CD14-positive monocyte (primary cell): Measurements from ENCODE around the gene LIN7B. TPM values are rescaled to one million over a fixed set of nuclear protein-coding genes. Genes with fewer than 3 reads are reported as not detected.

Source experiments
- DNase-seq, 3 donors: peaks; one replicate each; pipeline ENCODE4 v3.0.0-alpha.2; 2011 to 2022
- H2AFZ ChIP-seq: 2 replicates; pipeline ENCODE4 v1.6.0; 2012; ENCODE audit warnings: mild to moderate bottlenecking, low read depth, low read length, inconsistent platforms; ENCODE audit not compliant: insufficient read depth, poor library complexity, severe bottlenecking
- H3K27ac ChIP-seq, 2 donors: 1 replicate in 1 of 2; 2 replicates in 1 of 2; pipeline ENCODE4 v1.5.1; 2012 to 2013; ENCODE audit warnings: low read length in 2 of 2, control low read depth in 1 of 2, inconsistent platforms in 1 of 2, low read depth in 1 of 2, mild to moderate bottlenecking in 1 of 2
- H3K27me3 ChIP-seq, 2 donors: one replicate each; pipeline versions ENCODE4 v1.6.0 to v1.6.1; 2011 to 2013; ENCODE audit warnings: low read length in 2 of 2; ENCODE audit not compliant: control insufficient read depth in 2 of 2, insufficient read depth in 2 of 2
- H3K36me3 ChIP-seq, 2 donors: replicated peaks in 1 of 2; 1 replicate in 1 of 2; 2 replicates in 1 of 2; pipeline versions ENCODE4 v1.5.1 to v1.6.1; 2012 to 2013; ENCODE audit warnings: low read length in 2 of 2, control low read depth in 1 of 2, inconsistent platforms in 1 of 2, mild to moderate bottlenecking in 1 of 2; ENCODE audit not compliant: insufficient read depth in 2 of 2, control insufficient read depth in 1 of 2
- H3K4me1 ChIP-seq, 2 donors: 1 replicate in 1 of 2; 2 replicates in 1 of 2; pipeline versions ENCODE4 v1.5.1 to v1.6.1; 2012 to 2013; ENCODE audit warnings: low read length in 2 of 2, control low read depth in 1 of 2, inconsistent platforms in 1 of 2, mild to moderate bottlenecking in 1 of 2, moderate library complexity in 1 of 2; ENCODE audit not compliant: insufficient read depth in 2 of 2, control insufficient read depth in 1 of 2
- H3K4me2 ChIP-seq: replicated peaks from 2 replicates; pipeline ENCODE3; 2012; ENCODE audit warnings: low read length, moderate library complexity, mild to moderate bottlenecking; ENCODE audit not compliant: poor library complexity, severe bottlenecking; ENCODE audit errors: extremely low read depth
- H3K4me3 ChIP-seq, 3 experiments: fragments of 200-600 bp in 1 of 3; sonication (generic) in 1 of 3; replicated peaks in 1 of 3; 1 replicate in 2 of 3; 2 replicates in 1 of 3; pipeline ENCODE4 v1.5.1; 2011 to 2013; ENCODE audit warnings: low read length in 3 of 3, mild to moderate bottlenecking in 3 of 3, control low read depth in 2 of 3, low read depth in 2 of 3, inconsistent platforms in 1 of 3, moderate library complexity in 1 of 3
- H3K79me2 ChIP-seq: 2 replicates; pipeline ENCODE4 v1.6.0; 2012; ENCODE audit warnings: mild to moderate bottlenecking, control low read depth, inconsistent platforms, low read length, moderate library complexity; ENCODE audit not compliant: insufficient read depth
- H3K9ac ChIP-seq: 2 replicates; pipeline ENCODE4 v1.6.0; 2017; ENCODE audit warnings: low read length, mild to moderate bottlenecking; ENCODE audit not compliant: insufficient read depth, poor library complexity, severe bottlenecking
- H3K9me3 ChIP-seq, 2 donors: replicated peaks in 1 of 2; 1 replicate in 1 of 2; 2 replicates in 1 of 2; pipeline versions ENCODE4 v1.5.1 to v1.6.1; 2012 to 2013; ENCODE audit warnings: low read length in 2 of 2, control low read depth in 1 of 2; ENCODE audit not compliant: control insufficient read depth in 1 of 2, insufficient read depth in 1 of 2
- H4K20me1 ChIP-seq: 2 replicates; pipeline ENCODE4 v1.6.0; 2012; ENCODE audit warnings: mild to moderate bottlenecking, low read length, control low read depth, moderate library complexity; ENCODE audit not compliant: insufficient read depth
- H3K27ac Mint-ChIP-seq, 7 donors: one replicate each; pipeline ENCODE4 v1.8.0; 2020; ENCODE audit warnings: mild to moderate bottlenecking in 7 of 7, mixed read lengths in 7 of 7, moderate library complexity in 6 of 7, inconsistent platforms in 2 of 7
- H3K27me3 Mint-ChIP-seq, 3 donors: one replicate each; pipeline ENCODE4 v1.8.0; 2021 to 2022; ENCODE audit warnings: low read depth in 3 of 3, mild to moderate bottlenecking in 3 of 3, mixed read lengths in 3 of 3, moderate library complexity in 3 of 3, inconsistent platforms in 1 of 3
- H3K36me3 Mint-ChIP-seq, 2 donors: one replicate each; pipeline ENCODE4 v1.8.0; 2020; ENCODE audit warnings: mixed read lengths in 2 of 2, inconsistent platforms in 1 of 2, mild to moderate bottlenecking in 1 of 2
- H3K4me1 Mint-ChIP-seq: one replicate; pipeline ENCODE4 v1.8.0; 2020; ENCODE audit warnings: mild to moderate bottlenecking, mixed read lengths
- H3K4me3 Mint-ChIP-seq, 2 donors: one replicate each; pipeline ENCODE4 v1.8.0; 2020; ENCODE audit warnings: mild to moderate bottlenecking in 2 of 2, mixed read lengths in 2 of 2, moderate library complexity in 1 of 2
- H3K9me3 Mint-ChIP-seq, 7 donors: one replicate each; pipeline ENCODE4 v1.8.0; 2020 to 2022; ENCODE audit warnings: mixed read lengths in 7 of 7, mild to moderate bottlenecking in 6 of 7, moderate library complexity in 6 of 7, inconsistent platforms in 2 of 7
- CTCF ChIP-seq: fragments of 200-600 bp; IDR thresholded peaks from one replicate; pipeline ENCODE4 v1.8.0; 2022; ENCODE audit warnings: antibody characterized with exemption, mild to moderate bottlenecking
- WGBS: methylation state at CpG from one replicate; pipeline ENCODE4 v1.1.5; 2013; ENCODE audit warnings: missing lambda C conversion rate; ENCODE audit not compliant: insufficient coverage; 5-methylcytosine and 5-hydroxymethylcytosine counted together
- intact Hi-C, 2 donors: fragments of 100-400 bp; cut with micrococcal nuclease; formaldehyde crosslinking; loops; one replicate each; pipeline versions ENCODE4 v1.15.0 to v1.15.1; 2023
- polyA plus RNA-seq, 3 donors: library from polyadenylated mRNA; depleted of rRNA in 1 of 3; unstranded in 2 of 3; stranded (reverse) in 1 of 3; fragments of 300-500 nt in 2 of 3; fragments of >200 nt in 1 of 3; fragmentation: Illumina TruSeq in 2 of 3; gene quantifications; 1 replicate in 2 of 3; 2 replicates in 1 of 3; pipeline ENCODE4 v1.2.3, GENCODE V29; 2012 to 2021

Gene LIN7B
- polyA plus RNA-seq, 3 donors: 4.1 to 9.2 (median 4.2) TPM

- H3K4me3 ChIP-seq: no peak overlapping the region
- H3K4me1 Mint-ChIP-seq: no peaks in the 10 kb centered on the region
- H3K27ac Mint-ChIP-seq: no peak overlapping the region
- no peaks in the 10 kb centered on the region for H3K27me3 ChIP-seq
- peaks cover 65 to 76% of the 10 kb centered on the region in 2 donors for H3K36me3 ChIP-seq
- H3K9ac ChIP-seq: no peak overlapping the region
- H3K36me3 Mint-ChIP-seq: peaks cover 57 to 73% of the 10 kb centered on the region in 2 donors
- 74% methylated on average over 10 of the region's 12 CpGs for WGBS
- no peaks in the 10 kb centered on the region for H3K9me3 ChIP-seq
- DNase-seq: peak in 2 of 3 donors; percentile 31 to 42
- H4K20me1 ChIP-seq: peaks cover 73% of the 10 kb centered on the region
- H3K27me3 Mint-ChIP-seq: peaks cover 0 to 2% (median 0%) of the 10 kb centered on the region in 3 donors
- H3K79me2 ChIP-seq: no peaks in the 10 kb centered on the region
- H3K4me3 Mint-ChIP-seq: no peak overlapping the region
- no peak overlapping the region for H3K4me2 ChIP-seq
- peak; percentile 89 for TF ChIP-seq CTCF
- H2AFZ ChIP-seq: no peak overlapping the region
- H3K4me1 ChIP-seq: no peaks in the 10 kb centered on the region
- no peaks in the 10 kb centered on the region for H3K9me3 Mint-ChIP-seq
- H3K27ac ChIP-seq: no peak overlapping the region
- intact Hi-C loops: no loop called here
Observed at GRCh38 chr19:49106648-49107135, 7.5 kb upstream of the LIN7B start.

GRCh38 chr19:49107625-49108459 is 6.3 kb upstream of the LIN7B start:
- Histone ChIP-seq H3K4me2 (no peak overlapping the region), H3K9ac (no peak overlapping the region), H3K4me1 (no peaks in the 10 kb centered on the region), H3K9me3 (no peaks in the 10 kb centered on the region), H3K79me2 (no peaks in the 10 kb centered on the region), H2AFZ (no peak overlapping the region), H3K36me3 (peaks cover 56 to 67% of the 10 kb centered on the region in 2 donors), H3K4me3 (no peak overlapping the region), H4K20me1 (peaks cover 64% of the 10 kb centered on the region), H3K27me3 (no peaks in the 10 kb centered on the region), H3K27ac (no peak overlapping the region)
- peaks cover 50 to 63% of the 10 kb centered on the region in 2 donors for H3K36me3 Mint-ChIP-seq
- H3K4me1 Mint-ChIP-seq: no peaks in the 10 kb centered on the region
- TF ChIP-seq CTCF: no peak
- peaks cover 2 to 6% (median 4%) of the 10 kb centered on the region in 3 donors for H3K27me3 Mint-ChIP-seq
- WGBS: 95% methylated on average over 76 of the region's 93 CpGs
- H3K9me3 Mint-ChIP-seq: no peaks in the 10 kb centered on the region
- peak overlapping the region in 2 of 7 donors; percentile 7 to 71 for H3K27ac Mint-ChIP-seq
- H3K4me3 Mint-ChIP-seq: no peak overlapping the region
- intact Hi-C loops: no loop called here
- no peak for DNase-seq
